Lower leg skin (tissue), 4 donors: ENCODE data around the gene UROC1. TPM values are rescaled to one million over a fixed set of nuclear protein-coding genes. Genes with fewer than 3 reads are reported as not detected.

ENCODE experiments used
- DNase-seq, 2 donors: peaks; one replicate each; pipeline ENCODE4 v3.0.0-alpha.2; 2019; ENCODE audit warnings: low spot score in 2 of 2
- H3K4me3 ChIP-seq: fragments of 200-600 bp; sonication (generic); 2 replicates; pipeline ENCODE4 v1.5.1; 2017; ENCODE audit warnings: mild to moderate bottlenecking, low read depth; ENCODE audit not compliant: poor library complexity, severe bottlenecking
- POLR2A ChIP-seq, 2 donors: fragments of 450-650 bp; IDR thresholded peaks; one replicate each; pipeline ENCODE4 v1.6.1; 2016 to 2017; ENCODE audit warnings: antibody characterized with exemption in 2 of 2, mild to moderate bottlenecking in 1 of 2, moderate library complexity in 1 of 2
- WGBS, 2 donors: methylation state at CpG; one replicate each; pipeline ENCODE4 v1.1.5; 2018; 5-methylcytosine and 5-hydroxymethylcytosine counted together
- intact Hi-C: fragments of 100-400 bp; cut with DNase I; formaldehyde crosslinking; loops from one replicate; pipeline ENCODE4 v1.15.0; 2023; ENCODE audit warnings: low total_unique reads
- total RNA-seq, 4 donors: library from RNA; depleted of rRNA; stranded (reverse); fragments of >200 nt; gene quantifications; one replicate each; pipeline ENCODE4 v1.1.0, GENCODE V29; 2016
- TF ChIP-seq, protein P1 (sequence below), 3 donors: fragments of 450-650 bp; IDR thresholded peaks; one replicate each; pipeline ENCODE4 v1.5.1; 2016; ENCODE audit warnings: antibody characterized with exemption in 3 of 3, mild to moderate bottlenecking in 3 of 3, moderate library complexity in 2 of 3

The UROC1 gene
- total RNA-seq, 4 donors from 2014 or later = not detected

DNA sequence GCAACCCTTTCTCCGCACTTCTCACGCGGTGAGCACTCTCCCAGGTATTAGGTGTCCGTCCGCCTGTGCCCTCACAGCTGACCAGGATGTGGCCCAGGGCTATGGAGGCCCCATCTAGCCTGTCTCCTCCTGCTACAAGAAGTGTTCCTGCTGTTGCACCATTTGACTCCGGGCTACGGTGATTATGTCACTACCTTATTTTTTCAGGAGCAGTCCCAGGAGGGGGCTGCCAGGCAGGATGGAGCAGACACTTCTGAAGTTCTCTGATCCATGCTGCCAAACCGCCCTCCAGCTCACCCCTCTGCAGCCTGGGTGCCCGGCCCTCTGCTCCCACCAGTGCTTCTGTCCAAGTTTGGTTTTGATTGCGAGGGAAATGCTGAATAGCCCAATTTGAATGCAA lies 78.8 kb downstream of the UROC1 start:
- DNase-seq = peak in 1 of 2 donors; percentile 48
- no peak for TF ChIP-seq POLR2A (IDR thresholded peaks at IDR 0.05)
- TF ChIP-seq, protein P1, sequence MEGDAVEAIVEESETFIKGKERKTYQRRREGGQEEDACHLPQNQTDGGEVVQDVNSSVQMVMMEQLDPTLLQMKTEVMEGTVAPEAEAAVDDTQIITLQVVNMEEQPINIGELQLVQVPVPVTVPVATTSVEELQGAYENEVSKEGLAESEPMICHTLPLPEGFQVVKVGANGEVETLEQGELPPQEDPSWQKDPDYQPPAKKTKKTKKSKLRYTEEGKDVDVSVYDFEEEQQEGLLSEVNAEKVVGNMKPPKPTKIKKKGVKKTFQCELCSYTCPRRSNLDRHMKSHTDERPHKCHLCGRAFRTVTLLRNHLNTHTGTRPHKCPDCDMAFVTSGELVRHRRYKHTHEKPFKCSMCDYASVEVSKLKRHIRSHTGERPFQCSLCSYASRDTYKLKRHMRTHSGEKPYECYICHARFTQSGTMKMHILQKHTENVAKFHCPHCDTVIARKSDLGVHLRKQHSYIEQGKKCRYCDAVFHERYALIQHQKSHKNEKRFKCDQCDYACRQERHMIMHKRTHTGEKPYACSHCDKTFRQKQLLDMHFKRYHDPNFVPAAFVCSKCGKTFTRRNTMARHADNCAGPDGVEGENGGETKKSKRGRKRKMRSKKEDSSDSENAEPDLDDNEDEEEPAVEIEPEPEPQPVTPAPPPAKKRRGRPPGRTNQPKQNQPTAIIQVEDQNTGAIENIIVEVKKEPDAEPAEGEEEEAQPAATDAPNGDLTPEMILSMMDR (IDR thresholded peaks at IDR 0.05) = no peak
- H3K4me3 ChIP-seq = no peak overlapping the region
- WGBS, 2 donors = 86 to 90% methylated on average over 10 of the region's 10 CpGs
- intact Hi-C loops = no loop called here

DNA sequence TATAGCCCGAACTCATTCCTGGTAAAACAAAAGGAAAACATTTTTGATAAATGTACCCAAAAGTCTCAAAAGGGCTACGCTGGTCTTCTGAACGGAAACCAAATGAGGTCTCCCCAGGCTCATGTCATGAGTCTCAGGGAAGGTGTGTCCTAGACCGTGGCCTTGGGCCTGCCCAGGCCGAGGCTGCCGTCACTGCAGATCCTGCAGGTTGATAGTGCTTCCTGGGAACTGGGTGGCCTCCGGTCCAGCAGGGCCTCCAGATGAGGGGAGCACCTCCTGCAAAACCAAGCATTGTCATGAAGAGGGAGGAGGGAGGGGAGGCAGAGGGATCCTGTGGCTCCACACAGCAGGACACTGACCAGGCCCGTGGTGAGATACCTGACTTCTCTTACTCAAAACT lies 79.4 kb downstream of the UROC1 start:
- TF ChIP-seq POLR2A (IDR thresholded peaks at IDR 0.05) = no peak
- TF ChIP-seq, protein P1 (IDR thresholded peaks at IDR 0.05) = no peak
- H3K4me3 ChIP-seq = no peak overlapping the region
- intact Hi-C loops = no loop called here
- 81 to 89% methylated on average over 8 of the region's 8 CpGs for WGBS, 2 donors
- peak in 1 of 2 donors; percentile 61 for DNase-seq

DNA sequence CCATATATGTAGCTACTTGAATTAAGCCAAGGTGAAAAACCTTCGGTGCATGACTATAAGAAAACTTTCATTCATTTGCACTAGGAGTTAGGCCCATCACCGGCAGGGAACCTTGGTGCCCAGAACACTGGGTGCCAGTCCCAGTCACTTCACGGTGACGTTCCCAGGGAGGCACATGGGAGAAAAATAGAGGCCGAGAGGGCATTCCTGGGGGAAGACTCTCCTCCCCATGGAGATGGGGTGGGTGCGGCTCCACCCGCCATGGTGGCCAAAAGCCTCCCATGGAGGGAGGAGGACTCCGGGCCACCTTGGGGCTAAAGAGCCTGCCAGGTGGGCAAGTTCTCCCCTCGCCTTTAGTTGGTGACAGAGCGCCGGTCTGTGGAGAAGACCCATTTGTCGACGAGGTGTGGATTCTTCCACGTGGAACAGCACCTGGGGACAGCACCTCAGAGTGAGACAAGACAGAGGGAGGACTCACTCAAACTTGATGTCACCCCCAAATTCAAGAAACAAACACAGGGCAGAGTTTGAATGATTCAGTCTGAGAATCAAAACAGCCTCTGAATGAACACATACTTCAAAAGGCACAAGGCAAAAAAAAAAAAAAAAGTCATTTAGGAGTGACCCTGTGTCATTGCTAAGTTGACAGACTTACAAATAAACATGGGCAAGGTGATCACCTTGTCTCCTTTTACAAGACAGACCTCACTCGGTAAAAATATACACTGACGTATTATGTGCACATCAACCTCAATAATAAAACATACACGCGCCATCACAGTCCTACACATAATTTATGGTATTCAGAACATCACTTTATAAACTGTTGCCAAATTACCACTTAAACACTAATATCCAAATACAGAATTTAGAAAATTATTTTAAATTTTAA lies 80.5 kb downstream of the UROC1 start:
- 93 to 95% methylated on average over 18 of the region's 18 CpGs for WGBS, 2 donors
- intact Hi-C loops = no loop called here
- TF ChIP-seq POLR2A (IDR thresholded peaks at IDR 0.05) = no peak
- TF ChIP-seq, protein P1 (IDR thresholded peaks at IDR 0.05) = no peak
- peak in 1 of 2 donors; percentile 60 for DNase-seq
- no peak overlapping the region for H3K4me3 ChIP-seq

DNA sequence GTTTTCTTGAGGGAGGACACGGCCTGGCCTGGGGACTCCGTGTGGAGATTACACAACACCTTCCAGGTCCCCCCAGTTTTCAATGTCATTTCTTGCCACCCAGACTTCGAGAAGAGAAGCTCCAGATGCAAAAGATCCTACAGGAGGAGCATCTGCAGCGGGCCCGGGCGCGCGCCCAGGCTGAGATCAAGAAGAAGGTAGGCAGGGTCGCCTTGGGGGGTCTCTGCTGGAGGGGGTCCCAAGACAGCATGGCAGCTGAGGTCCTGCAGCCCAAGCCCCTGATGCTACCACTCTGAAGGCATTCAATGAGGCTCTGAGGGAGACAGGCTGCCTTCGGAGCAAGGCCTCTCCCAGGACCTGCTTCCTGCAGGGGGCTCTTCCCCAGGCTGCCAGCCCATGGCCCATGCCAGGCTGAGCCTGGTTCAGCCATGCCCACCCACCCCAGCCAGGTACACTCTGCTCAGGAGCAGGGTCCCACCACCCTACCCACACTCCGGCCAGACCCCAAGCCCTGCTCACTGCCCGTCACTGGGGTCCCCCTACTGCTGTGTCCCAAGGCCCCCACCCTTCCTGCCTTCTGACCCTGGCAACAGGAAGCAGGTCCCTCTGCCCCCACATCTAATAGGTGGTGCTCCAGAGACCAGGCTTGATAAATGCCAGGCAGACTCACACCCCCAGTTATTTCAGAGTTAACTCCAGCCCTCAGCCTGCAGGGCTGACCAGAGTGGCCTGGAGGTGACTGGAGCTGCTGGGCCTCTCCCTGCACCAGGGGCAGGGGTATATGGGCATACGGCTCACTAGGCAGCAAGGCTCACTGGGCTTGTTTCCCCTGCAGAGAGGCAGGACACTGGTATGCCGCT lies 81.9 kb downstream of the UROC1 start:
- TF ChIP-seq, protein P1 (IDR thresholded peaks at IDR 0.05) = no peak
- TF ChIP-seq POLR2A (IDR thresholded peaks at IDR 0.05) = no peak
- peak in 1 of 2 donors; percentile 80 for DNase-seq
- H3K4me3 ChIP-seq = no peak overlapping the region
- 94 to 95% methylated on average over 12 to 14 of the region's 14 CpGs for WGBS, 2 donors
- intact Hi-C loops = no loop called here

DNA sequence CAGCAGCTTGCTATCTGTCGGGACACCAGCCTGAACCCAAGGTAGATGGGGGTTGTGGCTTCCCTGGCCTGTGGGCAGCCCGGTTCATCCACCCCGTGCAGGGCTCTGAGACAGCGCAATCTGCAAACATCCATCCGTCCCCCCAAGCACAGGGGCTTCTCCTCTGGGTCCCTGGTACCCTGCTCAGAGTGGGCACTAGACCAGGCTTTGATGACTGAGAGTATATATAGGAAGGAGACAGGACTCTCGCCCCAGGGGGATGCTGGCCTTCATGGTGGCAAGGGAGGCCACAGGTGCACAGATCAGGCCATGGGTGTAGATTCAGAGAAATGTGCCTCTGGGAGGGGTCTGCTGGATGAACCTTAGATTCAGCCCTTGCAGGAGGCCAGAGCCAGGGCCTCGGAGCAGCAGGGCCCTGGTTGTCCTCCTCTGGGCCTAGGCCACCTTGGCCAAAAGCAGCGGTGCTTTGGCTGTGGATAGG lies 82.6 kb downstream of the UROC1 start:
- TF ChIP-seq POLR2A (IDR thresholded peaks at IDR 0.05) = no peak
- intact Hi-C loops = no loop called here
- H3K4me3 ChIP-seq = no peak overlapping the region
- WGBS, 2 donors = 91 to 94% methylated on average over 5 to 8 of the region's 8 CpGs
- peak in 1 of 2 donors; percentile 43 for DNase-seq

DNA sequence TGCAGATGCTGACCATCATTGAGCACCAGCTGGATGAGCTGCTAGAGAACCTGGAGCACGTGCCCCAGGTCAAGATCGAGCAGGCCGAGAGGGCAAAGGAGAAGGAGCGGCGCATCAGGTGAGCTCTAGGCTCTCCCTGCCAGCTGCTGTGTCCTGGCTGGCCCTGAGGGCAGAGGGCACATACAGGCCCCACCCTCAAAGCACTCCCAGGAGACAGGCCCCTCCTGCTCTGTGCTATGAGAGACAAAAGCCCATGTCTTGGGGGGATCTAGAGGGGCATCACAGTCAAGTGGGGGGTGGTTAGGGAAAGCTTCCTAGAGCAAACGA lies 83.3 kb downstream of the UROC1 start:
- H3K4me3 ChIP-seq = no peak overlapping the region
- WGBS, 2 donors = 83 to 86% methylated on average over 6 of the region's 6 CpGs
- peak in 1 of 2 donors; percentile 34 for DNase-seq
- TF ChIP-seq POLR2A (IDR thresholded peaks at IDR 0.05) = no peak
- TF ChIP-seq, protein P1 (IDR thresholded peaks at IDR 0.05) = no peak
- intact Hi-C loops = no loop called here
